Measurements from ENCODE around the gene ABCD1.
"Not testable (repeated sequence)": the region's sequence is repeated elsewhere in the genome, so short reads cannot be mapped to it uniquely, and the experiment has no call there.

Gene ABCD1

DNA sequence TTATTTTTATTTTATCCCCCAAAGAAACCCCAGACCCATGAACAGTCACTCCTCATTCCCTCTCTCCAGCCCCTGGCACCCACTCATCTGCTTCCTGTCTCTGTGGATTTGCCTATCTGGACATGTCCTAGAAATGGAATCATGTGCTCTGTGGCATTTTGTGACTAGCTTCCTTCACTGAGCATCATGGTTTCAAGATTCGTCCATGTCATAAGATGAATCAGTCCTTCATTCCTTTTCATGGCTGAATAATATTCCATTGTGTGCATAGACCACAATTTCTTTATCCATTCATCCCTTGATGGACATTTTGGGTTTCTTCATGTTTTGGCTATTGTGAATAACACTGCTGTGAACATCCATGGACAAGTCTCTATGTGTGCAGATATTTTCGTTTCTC is 10.2 kb downstream of the ABCD1 start:
- no peak for DNase-seq (ENCODE audit: low read depth, low spot score)

DNA sequence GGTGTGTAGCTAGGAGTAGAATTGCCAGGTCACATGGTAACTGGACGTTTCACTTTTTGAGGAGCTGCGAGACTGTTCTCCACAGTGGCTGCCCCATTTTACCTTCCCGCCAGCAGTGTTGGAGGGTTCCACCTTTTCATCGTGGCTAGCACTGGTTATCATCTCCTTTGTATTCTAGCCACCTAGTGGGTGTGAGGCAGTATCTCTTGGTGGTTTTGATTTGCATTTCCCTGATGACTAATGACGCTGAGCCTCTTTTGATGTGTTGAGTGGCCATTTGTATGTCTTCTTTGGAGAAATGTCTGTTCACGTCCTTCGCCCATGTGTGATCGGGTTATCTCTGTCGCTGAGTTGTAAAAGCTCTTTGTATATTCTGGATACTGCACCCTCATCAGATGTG is 10.6 kb downstream of the ABCD1 start:
- no peak for DNase-seq (ENCODE audit: low read depth, low spot score)

DNA sequence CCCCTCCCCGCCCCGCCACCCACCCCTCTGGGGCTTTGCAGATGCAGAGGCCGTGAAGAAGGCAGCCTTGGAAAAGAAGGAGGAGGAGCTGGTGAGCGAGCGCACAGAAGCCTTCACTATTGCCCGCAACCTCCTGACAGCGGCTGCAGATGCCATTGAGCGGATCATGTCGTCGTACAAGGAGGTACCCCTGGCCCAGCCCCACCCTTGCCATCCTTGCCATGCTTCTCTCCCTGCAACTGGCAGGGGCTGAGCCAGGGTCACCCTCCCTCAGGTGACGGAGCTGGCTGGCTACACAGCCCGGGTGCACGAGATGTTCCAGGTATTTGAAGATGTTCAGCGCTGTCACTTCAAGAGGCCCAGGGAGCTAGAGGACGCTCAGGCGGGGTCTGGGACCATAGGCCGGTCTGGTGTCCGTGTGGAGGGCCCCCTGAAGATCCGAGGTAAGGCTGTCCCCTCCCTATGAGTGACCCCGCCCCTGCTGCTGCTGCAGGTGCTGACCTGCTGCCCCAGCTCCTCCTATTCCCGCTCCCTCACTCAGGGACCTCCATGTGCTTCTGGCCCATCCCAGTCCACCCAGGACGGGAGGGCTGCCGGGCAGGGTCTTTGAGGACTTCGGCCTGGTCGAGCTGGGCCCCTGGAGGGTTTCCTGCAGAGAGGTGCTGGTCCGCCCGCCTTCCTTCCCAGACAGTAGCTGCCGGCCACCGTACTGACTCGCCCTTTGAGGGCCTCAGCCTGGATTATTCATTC is 11.6 kb downstream of the ABCD1 start:
- DNase-seq (ENCODE audit: low read depth, low spot score) = no peak

DNA sequence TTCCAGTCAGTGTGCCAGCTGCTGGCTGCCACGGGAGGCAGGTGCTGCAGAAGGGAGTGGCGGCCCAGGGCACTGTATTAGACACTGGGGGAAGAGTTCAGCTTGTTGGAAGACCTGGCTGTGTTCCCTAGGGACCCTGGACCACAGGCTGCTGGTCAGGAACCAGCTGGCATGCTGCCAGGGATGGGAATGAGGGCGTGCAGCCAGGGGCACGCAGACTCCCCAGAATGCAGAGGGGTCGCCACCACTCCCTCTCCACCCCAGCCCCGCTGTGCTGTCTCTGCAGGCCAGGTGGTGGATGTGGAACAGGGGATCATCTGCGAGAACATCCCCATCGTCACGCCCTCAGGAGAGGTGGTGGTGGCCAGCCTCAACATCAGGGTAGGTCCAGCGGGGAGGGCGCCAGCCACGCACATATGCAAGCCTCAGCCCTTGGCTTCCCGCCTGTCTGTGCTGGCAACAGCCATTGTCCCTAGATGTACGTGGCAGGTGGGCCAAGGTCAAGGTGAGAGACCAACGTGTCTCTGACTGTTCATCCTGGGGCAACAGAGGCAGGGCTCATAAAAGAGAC is 12.3 kb downstream of the ABCD1 start:
- no peak for DNase-seq (ENCODE audit: low read depth, low spot score)

DNA sequence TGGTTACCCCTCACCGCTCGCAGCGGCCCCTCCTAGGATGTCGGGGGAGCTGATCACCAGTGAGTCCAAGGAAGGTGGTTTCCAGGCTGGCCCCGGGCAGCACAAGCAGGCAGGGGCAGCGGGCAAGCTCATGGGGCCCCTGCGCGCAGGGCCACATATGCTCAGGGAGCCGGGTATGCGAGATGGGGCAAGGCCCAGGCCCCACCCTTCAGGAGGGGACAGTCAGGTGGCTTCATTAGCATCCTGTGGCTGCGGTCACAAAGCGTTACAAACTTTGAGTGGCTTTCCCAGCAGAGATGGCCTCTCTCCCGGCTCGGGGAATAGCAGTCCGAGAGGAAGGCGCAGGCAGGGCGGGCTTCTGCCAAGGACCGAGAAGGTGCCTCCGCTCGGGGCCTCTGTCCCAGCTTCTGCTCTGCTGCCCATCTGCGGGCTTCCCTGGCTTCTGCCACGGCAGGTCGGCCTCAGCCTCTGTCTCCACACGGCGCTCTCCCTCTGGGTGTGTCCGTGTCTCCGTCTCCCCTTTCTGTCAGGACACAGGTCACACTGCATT is 13.5 kb downstream of the ABCD1 start:
- no peak for DNase-seq (ENCODE audit: low read depth, low spot score)

DNA sequence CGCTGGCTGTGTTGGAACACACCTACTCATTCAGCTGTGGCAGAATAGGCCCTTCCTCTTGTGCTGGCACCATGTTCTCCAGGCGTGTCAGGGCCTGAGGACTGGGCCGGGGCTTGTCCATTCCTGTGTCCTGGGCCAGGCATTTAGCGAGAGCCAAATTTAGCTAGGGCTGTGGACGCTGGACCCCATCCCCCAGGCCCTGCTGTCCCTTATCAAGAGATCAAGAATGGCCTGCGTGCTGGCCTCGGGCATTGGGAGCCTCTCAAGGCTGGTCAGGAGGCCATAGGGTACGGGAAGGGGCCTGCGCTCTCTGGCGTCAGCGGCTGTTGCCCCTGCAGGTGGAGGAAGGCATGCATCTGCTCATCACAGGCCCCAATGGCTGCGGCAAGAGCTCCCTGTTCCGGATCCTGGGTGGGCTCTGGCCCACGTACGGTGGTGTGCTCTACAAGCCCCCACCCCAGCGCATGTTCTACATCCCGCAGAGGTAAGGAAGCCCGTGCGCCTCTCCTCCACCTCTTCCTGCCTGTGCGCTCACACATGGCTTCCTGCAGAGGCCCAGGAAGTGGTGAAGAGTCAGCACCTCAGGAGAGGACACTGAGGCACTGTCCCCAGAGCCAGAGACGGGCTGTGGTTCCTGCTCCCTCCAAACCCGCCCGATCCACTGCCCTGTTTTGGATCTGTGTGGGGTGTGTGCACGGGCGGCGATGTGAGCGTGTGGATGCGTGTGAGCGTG is 15.3 kb downstream of the ABCD1 start:
- no peak for DNase-seq (ENCODE audit: low read depth, low spot score)

DNA sequence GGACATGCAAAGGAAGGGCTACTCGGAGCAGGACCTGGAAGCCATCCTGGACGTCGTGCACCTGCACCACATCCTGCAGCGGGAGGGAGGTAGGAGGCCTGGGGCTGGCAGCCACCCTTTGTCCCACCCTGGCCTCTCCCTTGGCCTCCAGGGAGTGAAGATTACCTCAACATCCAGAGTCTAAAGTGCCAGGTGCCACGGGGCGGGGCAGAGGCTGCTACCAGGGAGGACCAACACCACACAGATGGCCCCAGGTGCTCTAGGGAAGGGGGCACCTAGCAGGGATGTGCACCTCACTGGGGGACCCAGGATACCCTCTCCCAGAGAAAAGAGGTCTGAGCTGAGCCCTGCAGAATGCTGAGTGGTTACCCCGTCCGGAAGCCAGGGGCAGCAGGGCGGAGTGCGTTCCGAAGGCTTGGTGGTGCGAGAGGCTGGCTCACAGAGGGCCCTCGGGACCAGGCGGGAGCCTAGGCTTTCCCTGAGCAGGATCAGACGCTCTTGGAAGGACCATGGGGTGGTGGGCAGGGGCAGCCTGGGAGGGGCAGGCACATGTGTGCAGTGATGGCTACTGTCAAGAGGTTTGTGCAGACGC is 16.1 kb downstream of the ABCD1 start:
- DNase-seq (ENCODE audit: low read depth, low spot score) = no peak

DNA sequence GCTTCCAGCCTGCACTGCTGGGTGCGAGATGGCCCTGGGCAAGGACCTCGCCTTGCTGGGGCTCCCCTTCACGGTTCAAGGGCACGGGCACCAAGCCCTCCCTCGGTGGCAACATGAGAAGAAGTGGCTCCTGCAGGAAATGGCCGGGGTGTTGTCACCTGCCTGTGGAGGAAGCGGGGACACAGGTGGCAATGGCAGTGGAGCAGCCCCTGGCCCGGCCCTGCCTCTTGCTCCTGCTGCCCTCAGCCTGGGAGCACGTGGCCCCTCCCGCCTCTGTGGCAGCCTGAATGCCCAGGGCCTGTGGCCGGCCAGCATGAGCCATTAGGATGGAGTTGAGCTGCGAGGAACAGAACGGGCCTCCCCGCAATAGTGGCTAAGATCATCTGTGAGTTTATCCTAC is 16.8 kb downstream of the ABCD1 start:
- DNase-seq (ENCODE audit: low read depth, low spot score) = no peak

DNA sequence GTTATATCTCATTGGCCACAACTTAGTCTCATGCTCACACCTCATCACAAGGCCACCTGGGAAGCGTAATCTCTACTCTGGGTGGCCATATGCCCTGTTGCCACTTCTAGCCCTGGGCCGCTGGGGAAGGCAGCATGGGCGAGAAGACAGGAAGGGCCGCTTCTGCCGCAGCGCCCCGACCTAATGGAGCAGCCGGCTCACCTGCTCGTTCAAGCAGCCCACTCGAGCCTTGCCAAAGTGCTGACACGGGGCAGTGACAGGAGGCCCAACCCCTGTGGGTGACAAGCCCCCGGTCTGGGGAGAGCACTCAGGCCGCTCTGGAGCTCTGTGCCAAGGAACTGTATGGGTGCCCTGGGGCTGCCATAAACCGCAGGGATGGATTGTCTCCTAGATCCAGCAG is 17.5 kb downstream of the ABCD1 start:
- DNase-seq (ENCODE audit: low read depth, low spot score) = not testable (repeated sequence)

DNA sequence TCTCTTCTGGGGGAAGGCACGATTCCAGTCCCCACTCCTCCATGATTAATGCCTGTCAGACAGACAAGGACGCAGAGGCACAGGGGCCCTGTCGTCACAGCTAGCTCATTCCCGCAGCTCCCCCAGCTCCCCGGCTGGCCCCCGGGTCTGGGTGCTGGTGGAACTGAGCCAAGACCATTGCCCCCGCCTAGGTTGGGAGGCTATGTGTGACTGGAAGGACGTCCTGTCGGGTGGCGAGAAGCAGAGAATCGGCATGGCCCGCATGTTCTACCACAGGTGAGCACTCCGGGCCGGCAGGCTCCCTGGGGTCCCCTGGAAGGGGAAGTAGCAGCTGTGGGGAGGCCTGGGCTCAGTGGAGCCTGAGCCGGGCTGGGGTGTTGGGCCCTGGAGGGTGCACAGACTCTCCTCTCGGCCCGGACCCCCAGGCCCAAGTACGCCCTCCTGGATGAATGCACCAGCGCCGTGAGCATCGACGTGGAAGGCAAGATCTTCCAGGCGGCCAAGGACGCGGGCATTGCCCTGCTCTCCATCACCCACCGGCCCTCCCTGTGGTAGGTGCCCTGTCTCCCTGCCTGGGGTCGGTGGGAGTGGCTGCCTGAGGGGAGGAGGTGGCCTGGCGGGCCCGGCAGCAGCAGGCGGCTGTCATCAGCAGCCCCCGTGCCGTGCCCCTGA is 18.3 kb downstream of the ABCD1 start:
- DNase-seq (ENCODE audit: low read depth, low spot score) = not testable (repeated sequence)

DNA sequence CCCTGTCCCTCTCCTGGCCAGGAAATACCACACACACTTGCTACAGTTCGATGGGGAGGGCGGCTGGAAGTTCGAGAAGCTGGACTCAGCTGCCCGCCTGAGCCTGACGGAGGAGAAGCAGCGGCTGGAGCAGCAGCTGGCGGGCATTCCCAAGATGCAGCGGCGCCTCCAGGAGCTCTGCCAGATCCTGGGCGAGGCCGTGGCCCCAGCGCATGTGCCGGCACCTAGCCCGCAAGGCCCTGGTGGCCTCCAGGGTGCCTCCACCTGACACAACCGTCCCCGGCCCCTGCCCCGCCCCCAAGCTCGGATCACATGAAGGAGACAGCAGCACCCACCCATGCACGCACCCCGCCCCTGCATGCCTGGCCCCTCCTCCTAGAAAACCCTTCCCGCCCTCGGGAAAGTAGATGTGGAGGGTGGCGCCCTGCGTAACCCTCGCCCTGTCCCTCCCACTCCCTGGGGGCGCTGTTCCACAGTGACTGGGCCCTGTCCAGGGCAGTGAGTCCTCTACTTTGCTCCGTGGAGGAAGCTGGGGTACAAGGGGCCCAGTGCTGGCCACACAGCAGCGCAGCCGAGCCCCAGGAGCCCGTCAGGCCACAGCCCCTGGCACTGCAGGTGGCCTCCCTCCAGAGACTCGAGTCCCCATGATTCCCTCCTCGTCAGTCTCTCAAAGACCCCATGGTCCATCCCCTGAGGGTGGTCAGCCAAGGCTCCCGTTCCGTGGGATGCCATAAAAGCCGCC is 19.0 kb downstream of the ABCD1 start:
- not testable (repeated sequence) for DNase-seq (ENCODE audit: low read depth, low spot score)

DNA sequence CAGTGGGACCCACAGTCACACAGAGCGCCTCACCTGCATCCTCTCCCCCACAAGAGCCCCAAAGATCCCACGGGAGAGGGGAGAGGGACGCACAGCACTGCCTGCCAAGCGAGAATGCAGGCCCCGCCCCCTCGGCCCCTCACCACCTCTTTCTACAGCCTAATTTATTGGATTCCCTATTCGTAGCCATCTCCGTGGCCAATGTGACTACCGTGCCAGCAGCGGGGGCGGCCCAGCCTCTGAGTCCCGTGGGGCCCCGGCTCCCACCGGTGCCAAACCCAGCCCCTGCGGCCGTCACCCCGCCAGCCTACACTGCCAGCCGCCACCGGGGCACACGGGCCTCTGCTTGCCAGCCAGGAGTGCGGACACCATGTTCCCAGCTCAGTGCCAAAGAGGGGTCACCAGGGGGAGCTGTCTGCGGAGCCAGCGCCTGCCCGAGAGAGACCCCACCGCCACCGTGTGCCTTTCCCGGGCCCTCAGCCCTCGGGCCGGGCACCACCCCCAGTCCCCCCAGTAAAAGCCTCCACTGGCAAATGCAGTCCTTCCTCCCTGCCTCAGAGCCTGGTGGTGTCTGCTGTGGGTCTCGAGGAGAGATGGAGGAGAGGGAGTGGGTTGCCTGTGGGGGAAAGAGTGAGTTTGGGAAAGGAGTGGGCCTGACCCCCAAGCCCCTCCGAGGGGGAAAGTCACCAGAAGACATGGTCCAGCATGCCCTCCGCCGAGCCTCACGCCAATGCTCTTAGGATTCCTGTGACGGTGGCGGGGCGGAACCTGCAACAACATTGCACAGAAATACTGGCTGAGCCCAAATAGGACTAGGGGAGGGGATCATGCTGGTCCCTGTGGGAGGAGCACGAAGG is 19.8 kb downstream of the ABCD1 start:
- no peak for DNase-seq (ENCODE audit: low read depth, low spot score)

DNA sequence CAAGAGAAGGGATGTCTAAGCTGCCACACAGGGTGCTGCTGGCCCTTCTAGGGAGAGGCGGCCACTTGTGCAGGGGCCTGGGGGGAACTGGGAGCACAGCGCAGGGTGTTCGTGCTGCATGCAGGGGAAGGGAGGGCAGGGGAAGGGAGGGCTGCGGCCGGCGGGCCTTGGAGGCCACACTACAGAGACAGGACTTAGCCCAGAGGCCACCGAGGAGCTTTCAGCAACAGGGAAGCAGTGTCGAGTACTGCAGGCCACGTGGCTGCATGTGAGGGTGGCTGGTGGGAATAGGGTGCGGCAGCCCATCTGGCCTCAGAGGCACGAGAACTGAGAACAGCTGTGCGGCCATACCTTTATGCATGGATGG is 20.4 kb downstream of the ABCD1 start:
- DNase-seq (ENCODE audit: low read depth, low spot score) = not testable (repeated sequence)

DNA sequence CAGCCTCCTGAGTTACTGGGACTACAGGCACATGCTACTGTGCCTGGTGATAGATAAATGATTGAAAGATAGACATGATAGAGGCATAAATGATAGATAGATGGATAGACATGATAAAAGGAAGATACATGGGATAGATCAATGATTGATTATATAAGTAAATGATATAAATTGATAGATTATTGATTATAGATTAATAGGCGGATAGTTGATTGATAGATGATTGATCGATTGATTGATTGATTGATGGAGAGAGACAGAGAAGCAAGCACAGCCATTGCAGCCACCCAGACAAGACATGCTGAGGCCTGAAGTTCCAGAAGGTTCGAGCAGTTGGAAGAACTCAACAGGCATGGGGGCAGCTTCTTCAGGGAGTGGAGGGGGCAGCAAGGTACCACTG is 21.7 kb downstream of the ABCD1 start:
- no peak for DNase-seq (ENCODE audit: low read depth, low spot score)

DNA sequence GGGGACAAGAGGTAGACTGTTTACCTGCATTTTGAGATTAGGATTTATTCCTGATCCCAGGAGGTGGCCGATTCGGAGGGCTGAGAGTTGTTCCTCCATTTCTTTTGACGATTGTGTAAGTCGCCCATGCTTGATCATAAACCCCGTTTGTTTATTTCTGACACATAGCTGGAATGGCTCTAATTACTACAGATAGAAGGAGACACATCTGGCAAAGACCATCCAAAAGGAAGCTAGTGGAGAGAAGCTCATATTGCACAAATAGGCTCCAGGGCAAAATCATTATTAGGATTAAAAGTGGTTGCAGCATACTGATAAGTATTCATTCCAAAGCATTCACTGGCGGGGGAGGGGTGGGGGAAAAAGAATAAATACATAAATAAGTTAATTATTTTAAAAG is 22.3 kb downstream of the ABCD1 start:
- not testable (repeated sequence) for DNase-seq (ENCODE audit: low read depth, low spot score)

DNA sequence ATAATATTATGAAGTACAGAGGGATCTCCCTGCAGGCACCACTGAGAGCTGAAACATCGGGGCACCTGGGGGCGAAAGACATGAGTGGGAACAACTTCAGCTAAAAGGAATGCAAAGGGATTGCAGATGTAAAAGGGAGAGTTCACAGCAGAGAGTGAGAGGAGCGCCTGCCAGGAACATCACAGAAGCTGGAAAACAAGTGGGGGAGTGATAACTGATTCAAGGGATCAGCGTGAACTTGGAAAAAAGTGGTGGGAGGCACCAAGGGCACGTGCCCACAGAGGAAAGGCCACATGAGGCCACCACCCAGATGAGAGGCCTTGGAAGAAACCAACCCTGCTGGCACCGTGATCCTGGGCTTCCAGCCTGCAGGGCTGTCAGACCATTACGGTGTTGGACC is 24.4 kb downstream of the ABCD1 start:
- not testable (repeated sequence) for DNase-seq (ENCODE audit: low read depth, low spot score)

DNA sequence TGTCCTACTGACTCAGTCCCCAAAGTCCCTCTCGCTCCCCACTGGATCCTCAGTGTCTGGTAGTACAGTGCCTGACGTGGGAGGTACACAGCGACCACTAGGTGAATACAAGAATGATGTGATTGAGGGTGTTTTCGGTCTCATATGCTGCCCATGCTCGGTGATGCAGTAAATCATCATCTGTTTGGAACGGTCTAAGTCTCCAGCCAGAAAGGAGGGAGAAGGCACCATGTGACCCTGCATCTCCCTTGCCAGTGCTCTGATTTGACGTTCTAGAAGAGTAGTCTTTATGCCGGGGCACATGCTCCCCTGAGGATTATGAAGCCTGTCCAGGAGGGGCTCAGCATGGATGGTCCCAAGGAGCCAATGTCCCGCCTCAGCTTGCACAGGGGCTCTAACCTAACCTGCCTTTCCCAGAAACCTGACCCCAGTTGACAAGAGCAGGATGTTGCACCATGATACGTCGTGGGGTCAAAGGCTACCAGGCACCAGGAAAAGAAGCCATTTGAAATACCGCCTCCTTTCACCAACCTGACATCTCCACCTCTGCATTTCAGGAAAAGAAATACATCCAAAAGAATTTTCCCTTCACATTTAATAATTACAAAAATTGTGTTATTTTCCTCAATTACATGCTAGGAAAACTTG is 25.6 kb downstream of the ABCD1 start:
- DNase-seq (ENCODE audit: low read depth, low spot score) = no peak

DNA sequence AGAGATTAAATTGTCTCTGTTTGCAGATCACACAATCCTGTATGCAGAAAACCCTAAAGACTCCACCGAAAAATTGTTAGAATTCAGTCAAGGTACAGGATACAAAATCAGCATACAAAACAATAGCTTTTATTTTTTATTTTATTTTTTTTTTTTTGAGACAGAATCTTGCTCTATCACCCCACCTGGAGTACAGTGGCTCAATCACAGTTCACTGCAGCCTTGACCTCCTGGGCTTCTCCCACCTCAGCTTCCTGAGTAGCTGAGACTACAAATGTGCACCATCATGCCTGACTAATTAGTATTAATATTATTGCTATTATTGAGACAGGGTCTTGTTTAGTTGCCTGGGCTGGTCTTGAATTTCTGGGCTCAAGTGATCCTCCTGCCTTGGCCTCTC is 30.5 kb downstream of the ABCD1 start:
- DNase-seq (ENCODE audit: low read depth, low spot score) = no peak

DNA sequence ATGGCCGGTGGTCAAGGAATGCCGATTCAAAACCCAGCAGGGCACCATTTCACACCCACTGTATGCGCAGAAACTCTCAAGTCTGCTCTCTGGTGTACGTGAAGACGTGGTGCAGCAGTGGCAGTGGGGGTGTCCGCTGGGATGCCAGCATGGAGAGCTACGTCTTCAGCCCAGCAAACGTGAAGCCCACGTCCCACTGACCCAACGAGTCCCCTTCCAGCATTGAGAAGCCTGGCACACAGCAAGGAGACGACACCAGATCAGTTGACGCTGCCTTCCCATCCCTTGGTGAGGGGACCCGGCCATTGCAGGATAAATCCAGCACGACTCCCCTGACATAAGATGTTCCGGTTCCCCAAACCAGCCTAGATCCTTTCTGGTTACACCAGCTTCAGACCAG is 37.2 kb downstream of the ABCD1 start:
- DNase-seq (ENCODE audit: low read depth, low spot score) = no peak
